ENCODE results near the gene KCTD16.

GRCh38 chr5:144473650-144474049, 303.0 kb downstream of the KCTD16 start:
- TF ChIP-seq CTCF (IDR thresholded peaks at IDR 0.05; ENCODE audit: borderline replicate concordance, extremely low read depth, low read length, poor library complexity, severe bottlenecking) = no peak
- no peak for TF ChIP-seq EZH2 (IDR thresholded peaks at IDR 0.05; ENCODE audit: borderline replicate concordance, low read depth, low read length, severe bottlenecking)
